Measurements from ENCODE around the gene MMP13. TPM values are rescaled to one million over a fixed set of nuclear protein-coding genes. Genes with fewer than 3 reads are reported as not detected.

MMP13 gene
- total RNA-seq, 4 donors from 2014 or later: not detected

DNA sequence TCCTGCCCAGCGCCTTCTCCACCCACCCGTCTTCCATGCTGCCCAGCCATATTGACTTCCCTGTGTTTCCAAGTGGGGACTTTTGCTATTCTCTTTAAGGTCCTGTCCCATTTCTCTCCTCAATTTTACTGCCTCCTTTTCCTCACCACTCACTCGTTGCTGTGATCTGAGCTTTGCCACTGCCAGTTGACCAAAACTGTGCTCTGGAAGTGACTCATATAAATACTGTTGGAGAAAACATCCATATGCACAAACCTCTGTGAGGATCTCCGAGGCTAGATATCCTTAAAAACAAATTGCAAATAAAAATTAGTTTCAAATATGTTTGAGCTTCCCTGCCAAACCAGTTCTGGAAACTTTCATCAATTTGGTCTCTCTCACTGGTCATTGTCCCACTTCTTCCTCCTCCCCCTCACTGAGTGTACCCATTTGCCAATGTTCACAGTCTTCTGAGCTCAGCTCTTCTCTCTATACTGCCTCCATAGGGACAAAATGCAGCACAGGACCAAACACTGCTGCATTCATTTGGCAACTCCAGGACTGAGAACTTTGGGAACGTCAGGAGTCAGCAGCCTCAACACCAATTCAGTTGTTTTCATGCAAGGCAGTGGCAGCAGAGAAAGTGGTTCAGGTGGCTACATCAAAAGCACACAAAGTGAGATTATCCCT, 34.0 kb upstream of the MMP13 start:
- H3K27me3 ChIP-seq: no peaks in the 10 kb centered on the region
- TF ChIP-seq, protein P1, sequence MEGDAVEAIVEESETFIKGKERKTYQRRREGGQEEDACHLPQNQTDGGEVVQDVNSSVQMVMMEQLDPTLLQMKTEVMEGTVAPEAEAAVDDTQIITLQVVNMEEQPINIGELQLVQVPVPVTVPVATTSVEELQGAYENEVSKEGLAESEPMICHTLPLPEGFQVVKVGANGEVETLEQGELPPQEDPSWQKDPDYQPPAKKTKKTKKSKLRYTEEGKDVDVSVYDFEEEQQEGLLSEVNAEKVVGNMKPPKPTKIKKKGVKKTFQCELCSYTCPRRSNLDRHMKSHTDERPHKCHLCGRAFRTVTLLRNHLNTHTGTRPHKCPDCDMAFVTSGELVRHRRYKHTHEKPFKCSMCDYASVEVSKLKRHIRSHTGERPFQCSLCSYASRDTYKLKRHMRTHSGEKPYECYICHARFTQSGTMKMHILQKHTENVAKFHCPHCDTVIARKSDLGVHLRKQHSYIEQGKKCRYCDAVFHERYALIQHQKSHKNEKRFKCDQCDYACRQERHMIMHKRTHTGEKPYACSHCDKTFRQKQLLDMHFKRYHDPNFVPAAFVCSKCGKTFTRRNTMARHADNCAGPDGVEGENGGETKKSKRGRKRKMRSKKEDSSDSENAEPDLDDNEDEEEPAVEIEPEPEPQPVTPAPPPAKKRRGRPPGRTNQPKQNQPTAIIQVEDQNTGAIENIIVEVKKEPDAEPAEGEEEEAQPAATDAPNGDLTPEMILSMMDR (IDR thresholded peaks at IDR 0.05): no peak
- TF ChIP-seq EP300 (IDR thresholded peaks at IDR 0.05): no peak
- DNase-seq (ENCODE audit: low spot score in 2 of 2): no peak
- H3K4me3 ChIP-seq: no peak overlapping the region
- H3K4me1 ChIP-seq: no peaks in the 10 kb centered on the region
- no peak overlapping the region for H3K27ac ChIP-seq
- WGBS, 2 donors: 64 to 66% methylated on average over 5 of the region's 5 CpGs
- no peaks in the 10 kb centered on the region for H3K36me3 ChIP-seq
- H3K9me3 ChIP-seq: no peaks in the 10 kb centered on the region

DNA sequence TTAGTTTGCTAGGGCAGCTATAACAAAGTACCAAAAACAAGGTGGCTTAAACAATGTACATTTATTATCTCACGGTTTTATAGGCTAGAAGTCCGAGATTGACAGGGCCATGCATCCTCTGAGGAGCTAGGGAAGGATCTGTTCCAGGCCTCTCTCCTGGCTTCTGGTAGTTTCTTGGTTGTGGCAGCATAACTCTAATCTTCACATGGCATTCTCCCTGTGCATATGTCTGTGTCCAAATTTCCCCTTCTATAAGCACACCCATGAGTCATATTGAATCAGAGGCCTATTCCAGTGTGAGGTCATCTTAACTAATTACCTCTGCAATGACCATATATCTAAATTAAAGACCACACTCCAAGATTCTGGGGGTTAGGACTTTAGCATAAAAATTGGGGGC, 31.3 kb upstream of the MMP13 start:
- 84 to 90% methylated on average over 2 of the region's 2 CpGs for WGBS, 2 donors

DNA sequence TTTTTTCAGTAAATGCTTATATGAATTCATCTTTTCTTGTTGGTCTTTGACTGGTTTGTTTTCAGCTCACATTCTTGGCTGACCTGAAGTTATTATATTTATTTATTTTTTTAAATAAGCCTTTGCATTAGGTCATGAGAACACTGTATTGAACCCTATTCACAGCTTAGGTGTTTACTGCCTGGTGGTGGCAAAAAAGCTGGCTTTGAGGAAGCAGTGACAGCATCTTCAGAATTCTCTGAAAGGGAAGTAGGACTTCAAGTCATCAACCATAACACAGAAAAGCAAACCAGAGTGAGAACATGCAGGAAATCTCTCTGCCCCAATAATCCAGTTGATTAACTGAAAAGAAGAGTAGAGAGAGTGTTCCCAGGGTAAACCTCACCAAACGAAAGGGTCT, 30.3 kb upstream of the MMP13 start:
- no peak overlapping the region for H3K27ac ChIP-seq
- DNase-seq (ENCODE audit: low spot score in 2 of 2): no peak
- H3K27me3 ChIP-seq: no peaks in the 10 kb centered on the region
- no peaks in the 10 kb centered on the region for H3K36me3 ChIP-seq
- TF ChIP-seq, protein P1 (IDR thresholded peaks at IDR 0.05): no peak
- TF ChIP-seq EP300 (IDR thresholded peaks at IDR 0.05) (no peak), POLR2A (IDR thresholded peaks at IDR 0.05) (no peak)
- WGBS, 2 donors: 54 to 80% methylated on average over 1 of the region's 1 CpG
- H3K4me3 ChIP-seq: no peak overlapping the region
- no peaks in the 10 kb centered on the region for H3K9me3 ChIP-seq
- H3K4me1 ChIP-seq: no peaks in the 10 kb centered on the region

More for the DNA sequence above, 31.3 kb upstream of the MMP13 start:
- TF ChIP-seq EP300 (IDR thresholded peaks at IDR 0.05): no peak
- TF ChIP-seq, protein P1 (IDR thresholded peaks at IDR 0.05): no peak
- no peak for TF ChIP-seq POLR2A (IDR thresholded peaks at IDR 0.05)
- no peaks in the 10 kb centered on the region for H3K9me3 ChIP-seq
- no peaks in the 10 kb centered on the region for H3K36me3 ChIP-seq
- no peaks in the 10 kb centered on the region for H3K4me1 ChIP-seq
- H3K27ac ChIP-seq: no peak overlapping the region
- no peak overlapping the region for H3K4me3 ChIP-seq
- H3K27me3 ChIP-seq: no peaks in the 10 kb centered on the region
- DNase-seq (ENCODE audit: low spot score in 2 of 2): no peak

DNA sequence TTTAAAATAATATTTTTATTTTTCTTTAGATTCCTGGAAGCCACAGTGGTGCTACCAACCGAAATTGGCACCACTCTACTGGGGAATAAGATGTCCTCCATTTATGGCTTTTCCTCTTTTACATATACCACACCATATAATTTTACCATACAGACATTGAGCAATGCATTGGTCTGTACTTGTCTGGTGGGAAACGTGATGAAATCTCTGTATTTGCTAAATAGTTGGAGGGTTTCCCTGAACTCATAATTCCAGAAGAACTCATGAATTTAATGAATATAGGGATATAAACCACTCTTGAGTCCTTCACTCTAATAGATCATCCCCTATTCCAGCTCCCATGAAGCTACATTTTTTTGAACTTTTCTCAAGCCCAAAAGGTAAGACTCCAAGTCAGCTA, 28.0 kb upstream of the MMP13 start:
- no peak for DNase-seq (ENCODE audit: low spot score in 2 of 2)
- Histone ChIP-seq H3K27me3 (no peaks in the 10 kb centered on the region), H3K4me3 (no peak overlapping the region), H3K36me3 (no peaks in the 10 kb centered on the region), H3K27ac (no peak overlapping the region), H3K4me1 (no peaks in the 10 kb centered on the region), H3K9me3 (no peaks in the 10 kb centered on the region)
- TF ChIP-seq EP300 (IDR thresholded peaks at IDR 0.05) (no peak), POLR2A (IDR thresholded peaks at IDR 0.05) (no peak)
- TF ChIP-seq, protein P1 (IDR thresholded peaks at IDR 0.05): no peak
- 79 to 82% methylated on average over 2 of the region's 2 CpGs for WGBS, 2 donors

DNA sequence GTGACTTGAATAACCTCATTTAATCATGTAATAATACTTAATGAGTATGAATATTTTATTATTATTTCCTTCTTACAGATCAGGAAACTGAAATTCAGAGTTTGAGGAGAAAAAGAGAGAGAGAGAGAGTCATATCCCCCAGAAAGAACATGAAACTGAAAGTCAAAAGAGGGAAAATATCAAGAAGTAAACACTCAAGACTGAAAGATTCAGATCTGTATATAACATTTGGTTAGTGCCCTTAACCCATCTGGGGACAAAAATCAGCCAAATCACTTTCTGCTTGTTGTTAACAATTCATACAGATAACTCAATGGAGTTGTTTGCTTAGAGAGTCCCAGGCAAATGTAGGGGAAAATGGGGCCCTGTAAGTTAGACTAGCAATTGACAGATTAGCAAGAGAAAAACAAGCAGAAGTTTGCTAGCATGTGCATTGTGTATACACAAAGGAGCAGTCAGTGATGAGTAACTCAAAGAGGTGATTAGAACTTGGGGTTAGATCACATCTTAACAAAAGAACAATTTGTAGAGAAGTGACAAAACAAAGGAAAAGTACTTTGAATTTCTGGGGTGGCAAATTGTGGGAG, 25.9 kb upstream of the MMP13 start:
- Histone ChIP-seq H3K27ac (no peak overlapping the region), H3K27me3 (no peaks in the 10 kb centered on the region), H3K4me1 (no peaks in the 10 kb centered on the region), H3K9me3 (no peaks in the 10 kb centered on the region), H3K36me3 (no peaks in the 10 kb centered on the region), H3K4me3 (no peak overlapping the region)
- TF ChIP-seq EP300 (IDR thresholded peaks at IDR 0.05) (no peak), POLR2A (IDR thresholded peaks at IDR 0.05) (no peak)
- TF ChIP-seq, protein P1 (IDR thresholded peaks at IDR 0.05): no peak
- DNase-seq (ENCODE audit: low spot score in 2 of 2): no peak
